HG02938 (cell line): ENCODE measurements around the gene FGD6.
"Not testable (repeated sequence)": the region's sequence is repeated elsewhere in the genome, so short reads cannot be mapped to it uniquely, and the experiment has no call there.

ENCODE experiments used
- ATAC-seq: cut with Tn5 transposase; IDR thresholded peaks from one replicate; pipeline ENCODE4 v1.9.1; 2021; ENCODE audit warnings: mild to moderate bottlenecking, moderate library complexity; ENCODE audit not compliant: unreplicated experiment

Gene FGD6

DNA sequence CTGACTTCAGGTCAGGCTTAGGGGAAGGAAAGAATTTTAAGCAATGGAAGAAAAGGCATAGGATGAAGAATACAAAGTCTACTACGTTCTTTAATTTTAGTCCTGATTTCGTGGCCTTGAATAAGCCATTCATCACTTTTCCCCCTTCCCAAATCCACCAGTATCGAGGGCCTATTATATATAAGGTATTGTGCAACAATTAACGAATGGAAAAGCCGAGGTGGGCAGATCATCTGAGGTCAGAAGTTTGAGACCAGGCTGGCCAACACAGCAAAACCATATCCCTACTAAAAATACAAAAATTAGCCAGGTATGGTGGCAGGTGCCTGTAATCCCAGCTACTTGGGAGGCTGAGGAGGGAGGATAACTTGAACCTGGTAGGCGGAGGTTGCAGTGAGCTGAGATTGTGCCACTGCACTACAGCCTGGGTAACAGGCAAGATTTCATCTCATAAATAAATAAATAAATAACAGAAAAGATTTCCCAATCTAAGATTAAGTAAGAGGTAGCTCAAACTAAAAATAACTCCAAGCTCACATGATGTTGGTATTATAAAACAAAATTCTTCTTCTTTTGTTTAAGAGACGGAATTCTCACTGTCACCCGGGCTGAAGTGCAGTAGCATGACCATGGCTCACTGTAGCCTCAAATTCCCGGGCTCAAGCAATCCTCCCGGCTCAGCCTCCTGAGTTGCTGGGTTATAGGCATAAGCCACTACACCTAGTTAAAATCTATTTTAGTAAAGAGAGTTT, 85.5 kb downstream of the FGD6 start:
- no peak for ATAC-seq

DNA sequence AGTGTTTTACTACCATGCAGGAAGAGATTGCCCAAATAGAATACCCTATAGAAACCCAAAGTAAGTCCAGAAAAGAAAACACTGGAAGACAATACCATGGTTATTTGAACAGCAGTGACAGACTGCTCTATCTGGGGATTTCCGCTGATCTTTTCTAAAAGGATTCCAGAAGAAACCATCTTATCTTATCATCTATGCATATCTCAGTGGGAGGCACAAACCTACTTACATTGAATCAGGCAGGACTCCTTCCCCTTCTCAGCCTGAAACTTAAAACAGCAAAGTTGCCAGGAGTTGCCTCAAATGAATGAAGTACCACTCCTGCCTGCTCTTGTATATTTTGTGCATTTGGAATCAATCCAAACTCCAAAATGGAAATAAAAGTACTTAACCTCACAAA, 87.2 kb downstream of the FGD6 start:
- no peak for ATAC-seq

DNA sequence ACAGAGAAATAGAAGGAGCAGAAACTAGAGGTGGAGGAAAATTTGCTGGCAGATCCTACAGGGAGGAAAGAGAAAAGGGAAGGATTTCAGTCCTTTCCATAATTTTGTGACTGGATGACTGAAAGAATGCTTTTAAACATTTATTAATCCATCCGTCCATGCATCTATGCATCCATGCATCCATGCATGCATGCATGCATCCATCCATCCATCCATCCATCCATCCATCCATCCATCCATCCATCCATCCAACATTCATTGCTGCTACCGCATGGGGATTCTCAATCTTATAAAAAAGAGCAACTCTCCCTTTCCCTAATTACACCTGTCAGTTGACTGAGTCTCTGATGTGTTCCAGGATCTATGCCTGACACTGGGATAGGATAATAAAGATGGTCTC, 88.2 kb downstream of the FGD6 start:
- no peak for ATAC-seq

DNA sequence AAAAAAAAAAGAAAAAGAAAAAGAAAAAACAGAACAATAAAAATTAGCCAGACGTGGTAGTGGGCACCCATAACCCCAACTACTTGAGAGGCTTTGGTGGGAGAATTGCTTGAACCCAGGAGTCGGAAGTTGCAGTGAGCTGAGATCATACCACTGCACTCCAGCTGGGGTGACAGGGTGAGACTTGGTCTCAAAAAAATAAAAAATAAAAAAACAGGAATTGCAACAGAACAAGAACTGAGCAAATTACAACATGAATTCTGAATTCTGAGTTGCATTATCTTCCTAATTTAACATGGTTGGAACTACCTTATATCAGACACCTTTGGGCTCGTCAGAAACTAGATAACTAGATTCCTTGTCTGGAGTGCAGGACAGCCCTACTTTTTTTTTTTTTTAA, 90.5 kb downstream of the FGD6 start:
- no peak for ATAC-seq

DNA sequence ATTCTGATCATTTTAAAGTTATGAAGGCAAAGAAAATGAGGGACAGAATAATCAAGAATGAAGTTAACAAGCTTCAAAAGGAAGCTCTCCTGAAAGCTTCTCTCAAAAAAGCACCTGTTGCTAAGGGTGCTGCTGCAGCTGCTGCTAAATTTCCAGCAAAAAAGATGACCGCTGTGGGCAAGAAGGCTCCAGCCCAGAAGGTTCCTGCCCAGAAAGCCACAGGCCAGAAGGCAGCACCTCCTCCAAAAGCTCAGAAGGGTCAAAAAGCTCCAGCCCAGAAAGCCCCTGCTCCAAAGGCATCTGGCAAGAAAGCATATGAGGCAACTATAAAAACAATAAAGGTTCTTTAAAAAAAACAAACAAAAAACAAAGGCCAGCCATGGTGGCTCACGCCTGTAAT, 91.2 kb downstream of the FGD6 start:
- no peak for ATAC-seq

DNA sequence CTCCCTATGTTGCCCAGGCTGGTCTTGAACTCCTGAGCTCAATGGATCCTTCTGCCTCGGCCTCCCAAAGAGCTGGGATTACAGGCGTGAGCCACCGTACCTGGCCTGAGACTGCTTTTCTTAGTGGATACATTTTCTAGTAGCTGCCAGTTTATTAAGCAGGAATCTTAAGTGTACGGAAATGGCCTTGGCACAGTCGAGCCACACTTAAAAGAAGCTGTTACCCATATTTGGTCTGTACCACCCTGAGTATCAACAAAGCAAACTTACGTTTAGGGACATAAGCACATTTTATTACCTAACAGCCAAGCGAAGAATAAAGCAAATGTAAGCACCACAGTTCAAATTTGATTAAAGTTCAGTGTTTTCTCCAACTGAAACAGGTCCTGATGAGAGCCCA, 93.2 kb downstream of the FGD6 start:
- ATAC-seq, result no peak

DNA sequence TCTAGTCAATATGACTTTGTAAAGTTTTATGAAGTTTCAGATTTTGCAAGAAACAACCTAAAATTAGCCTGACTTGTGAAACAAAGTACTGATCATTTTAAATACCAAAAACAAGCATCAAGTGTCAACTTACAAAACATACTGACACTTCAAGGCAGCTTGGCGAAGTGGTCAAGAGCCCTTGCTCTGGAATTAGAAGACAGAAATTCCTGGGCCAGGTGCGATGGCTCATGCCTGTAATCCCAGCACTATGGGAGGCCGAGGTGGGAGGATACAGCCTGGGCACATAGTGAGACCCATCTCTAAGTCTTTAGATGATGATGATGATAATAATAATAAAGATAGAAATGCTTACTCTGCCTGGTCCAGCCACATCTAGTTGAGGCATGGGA, 98.5 kb downstream of the FGD6 start:
- ATAC-seq, result no peak

DNA sequence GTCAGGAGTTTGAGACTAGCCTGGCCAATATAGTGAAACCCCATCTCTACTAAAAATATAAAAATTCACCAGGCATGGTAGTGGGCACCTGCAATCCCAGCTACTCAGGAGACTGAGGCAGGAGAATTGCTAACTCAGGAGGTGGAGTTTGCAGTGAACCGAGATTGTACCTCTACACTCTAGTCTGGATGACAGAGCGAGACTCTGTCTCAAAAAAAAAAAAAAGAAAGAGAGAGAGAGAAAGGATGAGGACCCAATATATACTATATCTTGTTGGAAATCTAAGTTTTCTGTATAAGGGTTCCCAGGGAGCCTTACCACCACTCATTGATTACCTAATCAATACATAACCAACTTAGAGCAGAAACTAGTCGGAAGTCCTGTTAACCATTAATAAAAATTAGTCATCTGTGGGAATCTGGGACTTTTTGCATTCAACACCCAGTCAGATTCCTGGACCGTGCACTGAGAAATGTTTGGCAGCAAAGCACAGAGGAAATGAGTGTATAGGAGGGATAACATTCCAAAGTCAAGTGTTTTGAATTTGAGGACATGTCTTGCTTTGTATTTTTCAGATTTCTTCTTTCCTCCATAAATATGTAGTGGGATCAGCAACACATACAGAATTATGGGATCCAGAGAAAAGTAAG, 99.0 kb downstream of the FGD6 start:
- ATAC-seq, result no peak

DNA sequence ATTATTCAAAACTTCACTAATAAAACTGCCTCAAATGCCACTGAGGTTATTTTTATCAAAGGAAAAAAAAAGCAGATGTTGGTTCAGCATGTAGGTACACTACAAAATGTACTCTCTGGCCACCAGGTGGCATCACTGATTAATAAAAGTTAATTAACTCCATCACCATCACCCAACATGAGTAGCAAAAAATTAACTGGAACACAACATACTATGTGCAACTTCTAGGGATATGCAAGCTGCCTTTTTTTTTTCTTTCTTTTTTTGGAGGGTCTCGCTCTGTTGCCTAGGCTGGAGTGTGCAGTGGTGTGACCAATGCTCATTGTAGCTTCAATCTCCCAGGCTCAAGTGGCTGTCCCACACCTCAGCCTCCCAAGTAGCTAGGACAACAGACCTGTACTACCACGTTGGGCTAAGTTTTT, 100.1 kb downstream of the FGD6 start:
- peak; percentile 65 for ATAC-seq

DNA sequence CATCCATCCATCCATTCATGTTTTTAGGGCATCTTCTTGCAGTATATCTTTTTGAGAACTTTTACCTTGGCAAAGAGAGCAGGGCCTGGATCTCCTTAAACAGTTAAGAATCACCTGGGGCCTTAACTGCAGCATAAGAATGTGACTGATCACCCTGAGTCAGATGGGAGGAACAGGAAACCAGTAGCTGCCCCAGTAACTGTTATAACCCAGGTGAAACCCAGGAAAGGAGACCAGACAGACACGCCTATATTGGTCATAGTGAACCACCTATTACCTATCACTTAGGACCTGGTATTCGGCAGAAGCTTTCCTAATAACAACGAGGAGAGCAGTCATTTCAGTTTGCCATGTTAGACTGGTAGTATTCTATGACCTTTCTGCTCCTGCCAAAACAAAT, 100.5 kb downstream of the FGD6 start:
- peak; percentile 46 for ATAC-seq

DNA sequence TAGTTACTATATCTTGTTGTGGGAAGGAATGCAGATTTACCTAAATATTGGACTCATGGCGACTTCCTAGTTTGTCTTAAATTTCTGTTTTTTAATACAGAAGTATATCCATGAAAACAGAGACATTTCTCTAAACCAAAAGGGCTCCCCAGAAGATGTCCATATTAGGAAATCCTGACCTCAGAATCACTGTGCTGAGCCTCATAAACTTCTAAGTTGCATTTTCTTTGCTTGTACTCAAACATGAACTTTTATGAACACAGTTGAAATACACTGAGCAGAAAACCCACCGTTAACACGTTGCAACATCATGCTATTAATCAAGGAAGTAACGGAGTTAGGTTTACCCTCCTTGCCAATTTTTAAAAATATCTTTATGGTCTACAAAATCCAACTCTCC, 100.9 kb downstream of the FGD6 start:
- no peak for ATAC-seq

DNA sequence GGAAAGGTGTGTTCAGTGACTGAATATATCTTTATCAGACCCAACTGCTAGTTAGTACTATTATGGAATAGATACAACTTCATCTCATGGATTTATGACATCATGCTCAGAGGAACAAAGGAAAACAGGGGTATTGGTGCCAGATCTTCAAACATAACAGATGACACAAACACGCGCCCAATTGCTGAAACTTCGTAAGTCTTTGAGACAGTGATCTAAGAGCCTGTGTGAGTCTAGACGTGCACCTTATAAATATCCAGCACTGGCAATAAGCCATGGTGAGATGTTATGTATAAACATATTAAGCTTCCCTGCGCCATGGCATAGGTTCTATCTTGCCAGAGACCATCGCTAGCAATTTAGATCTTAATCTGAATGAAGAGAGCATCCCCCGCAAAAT, 101.6 kb downstream of the FGD6 start:
- no peak for ATAC-seq

DNA sequence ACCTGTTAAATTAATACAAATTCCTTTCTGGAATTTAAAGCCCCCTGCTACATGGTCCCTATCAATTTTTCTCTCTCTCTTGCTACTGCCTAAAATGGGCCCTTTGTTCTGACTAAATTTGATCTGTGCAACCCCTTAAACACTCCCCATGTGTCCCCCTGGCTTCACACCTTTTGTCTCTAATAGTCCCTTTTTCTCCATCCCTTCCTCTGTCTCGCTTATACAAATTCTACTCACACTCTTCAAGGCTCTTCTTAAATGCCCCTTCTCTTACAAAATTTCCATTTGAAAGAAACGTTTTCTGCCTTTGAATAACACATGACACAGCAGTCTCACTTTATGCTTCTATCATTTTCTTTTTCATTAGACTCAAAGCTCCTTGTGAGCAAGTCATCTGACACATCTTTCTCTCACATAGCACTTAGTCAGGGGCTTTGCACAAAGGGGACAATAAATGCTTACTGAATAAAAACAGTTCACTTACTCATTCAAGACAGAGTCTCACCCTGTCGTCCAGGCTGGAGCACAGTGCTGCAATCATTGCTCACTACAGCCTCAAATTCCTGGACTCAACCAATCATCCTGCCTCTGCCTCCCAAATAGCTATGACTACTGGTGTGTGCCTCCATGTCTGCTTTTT, 102.4 kb downstream of the FGD6 start:
- no peak for ATAC-seq

DNA sequence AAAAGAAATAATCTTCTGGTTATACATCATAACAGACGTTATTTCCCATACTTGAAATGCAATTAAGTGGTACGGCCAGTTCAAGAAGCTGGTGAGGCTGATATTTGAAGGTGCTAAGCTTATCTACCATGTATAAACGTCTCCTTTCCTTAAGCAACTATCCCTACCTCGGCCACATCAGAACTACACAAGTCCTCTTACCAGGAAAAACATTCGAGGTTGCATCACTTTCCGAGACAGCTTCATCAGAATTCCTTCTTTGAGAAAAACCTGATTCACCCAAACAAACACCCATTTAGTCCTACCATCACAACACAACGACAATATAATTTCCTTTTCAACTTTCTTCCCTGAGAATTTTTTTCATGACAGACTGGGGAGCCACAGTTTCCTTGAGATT, 109.9 kb downstream of the FGD6 start:
- ATAC-seq, result no peak

DNA sequence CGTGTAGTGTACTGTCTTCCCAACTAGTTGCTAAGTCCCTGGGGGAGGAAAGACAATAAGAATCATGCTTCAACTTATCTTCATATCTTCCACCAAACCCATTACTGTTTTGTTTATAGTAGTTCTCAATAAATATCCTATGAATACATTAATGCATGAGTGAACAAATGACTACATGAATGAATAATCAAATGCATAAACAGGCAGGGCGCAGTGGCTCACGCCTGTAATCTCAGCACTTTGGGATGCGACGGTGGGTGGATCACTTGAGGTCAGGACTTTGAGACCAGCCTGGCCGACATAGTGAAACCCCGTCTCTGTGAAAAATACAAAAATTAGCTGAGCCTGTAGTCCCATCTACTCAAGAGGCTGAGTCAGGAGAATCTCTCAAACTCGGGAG, 111.7 kb downstream of the FGD6 start:
- ATAC-seq, result no peak

DNA sequence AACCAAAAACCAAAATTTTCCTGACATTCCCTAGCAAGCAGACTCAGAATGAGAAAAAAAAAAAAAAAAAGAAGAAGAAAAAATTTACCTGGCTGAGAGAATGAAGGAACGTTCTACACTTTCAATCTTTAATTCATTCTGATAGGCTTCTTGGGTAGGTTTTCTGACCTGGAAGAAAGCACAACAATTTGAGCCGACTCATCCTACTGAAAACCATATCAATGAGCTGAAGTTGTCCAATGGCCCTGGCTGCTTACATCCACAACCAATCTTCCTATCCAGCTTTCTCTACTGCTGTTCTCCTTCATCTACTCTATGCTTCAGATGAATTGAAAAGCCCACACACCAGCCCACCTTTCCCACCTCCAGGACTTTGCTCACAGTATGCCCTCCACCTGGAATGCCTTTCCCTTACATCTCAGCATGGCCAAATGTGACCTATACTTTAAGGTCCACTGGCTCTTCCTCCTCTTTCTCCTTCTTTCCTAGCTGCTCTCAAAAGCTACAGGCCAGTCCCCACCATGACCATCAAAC, 112.3 kb downstream of the FGD6 start:
- ATAC-seq, result no peak

DNA sequence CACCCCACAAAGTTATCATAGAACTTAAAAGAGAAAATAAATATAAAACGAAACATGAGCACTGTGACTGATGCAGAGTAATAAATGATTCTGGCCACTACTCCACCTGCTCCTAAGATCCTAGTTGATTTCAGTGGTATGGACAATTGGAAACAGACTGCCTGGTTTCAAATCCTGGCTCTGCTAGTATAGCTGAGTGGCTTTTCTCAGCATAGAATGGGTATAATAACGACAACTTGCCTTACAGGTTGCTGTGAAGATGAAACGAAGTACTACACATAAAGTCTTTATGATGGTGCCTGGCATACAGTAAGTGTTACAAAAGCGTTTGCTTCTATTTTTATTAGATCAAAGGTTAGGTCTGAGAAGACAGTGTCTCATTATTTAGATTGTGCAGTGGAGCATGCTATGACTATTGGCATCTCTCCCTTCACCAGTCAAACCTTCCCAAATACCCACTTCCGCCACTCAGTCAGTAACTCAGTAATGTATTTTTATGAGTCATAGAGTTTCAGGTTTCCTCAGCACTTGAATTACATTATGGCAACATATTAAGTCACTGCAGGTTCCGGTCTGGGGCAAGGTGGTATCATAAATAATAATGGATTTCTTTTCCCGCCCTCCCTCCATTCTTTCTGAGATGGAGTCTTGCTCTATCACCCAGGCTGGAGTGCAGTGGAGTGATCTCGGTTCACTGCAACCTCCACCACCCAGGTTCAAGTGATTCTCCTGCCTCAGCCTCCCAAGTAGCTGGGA, 114.2 kb downstream of the FGD6 start:
- ATAC-seq, result peak; percentile 97

DNA sequence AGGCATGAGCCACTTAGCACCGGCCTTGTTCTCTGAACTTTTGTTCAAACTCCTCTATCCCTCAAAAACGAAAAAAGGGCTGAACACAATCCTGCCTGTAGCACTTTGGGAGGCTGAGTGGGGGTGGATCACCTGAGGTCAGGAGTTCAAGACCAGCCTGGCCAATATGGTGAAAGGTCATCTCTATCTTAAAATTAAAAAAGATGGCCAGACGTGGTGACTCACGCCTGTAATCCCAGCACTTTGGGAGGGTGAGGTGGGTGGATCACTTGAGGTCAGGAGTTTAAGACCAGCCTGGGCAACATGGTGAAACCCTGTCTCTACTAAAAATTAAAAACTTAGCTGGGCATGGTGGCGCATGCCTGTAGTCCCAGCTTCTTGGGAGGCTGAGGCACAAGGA, 115.3 kb downstream of the FGD6 start:
- not testable (repeated sequence) for ATAC-seq

DNA sequence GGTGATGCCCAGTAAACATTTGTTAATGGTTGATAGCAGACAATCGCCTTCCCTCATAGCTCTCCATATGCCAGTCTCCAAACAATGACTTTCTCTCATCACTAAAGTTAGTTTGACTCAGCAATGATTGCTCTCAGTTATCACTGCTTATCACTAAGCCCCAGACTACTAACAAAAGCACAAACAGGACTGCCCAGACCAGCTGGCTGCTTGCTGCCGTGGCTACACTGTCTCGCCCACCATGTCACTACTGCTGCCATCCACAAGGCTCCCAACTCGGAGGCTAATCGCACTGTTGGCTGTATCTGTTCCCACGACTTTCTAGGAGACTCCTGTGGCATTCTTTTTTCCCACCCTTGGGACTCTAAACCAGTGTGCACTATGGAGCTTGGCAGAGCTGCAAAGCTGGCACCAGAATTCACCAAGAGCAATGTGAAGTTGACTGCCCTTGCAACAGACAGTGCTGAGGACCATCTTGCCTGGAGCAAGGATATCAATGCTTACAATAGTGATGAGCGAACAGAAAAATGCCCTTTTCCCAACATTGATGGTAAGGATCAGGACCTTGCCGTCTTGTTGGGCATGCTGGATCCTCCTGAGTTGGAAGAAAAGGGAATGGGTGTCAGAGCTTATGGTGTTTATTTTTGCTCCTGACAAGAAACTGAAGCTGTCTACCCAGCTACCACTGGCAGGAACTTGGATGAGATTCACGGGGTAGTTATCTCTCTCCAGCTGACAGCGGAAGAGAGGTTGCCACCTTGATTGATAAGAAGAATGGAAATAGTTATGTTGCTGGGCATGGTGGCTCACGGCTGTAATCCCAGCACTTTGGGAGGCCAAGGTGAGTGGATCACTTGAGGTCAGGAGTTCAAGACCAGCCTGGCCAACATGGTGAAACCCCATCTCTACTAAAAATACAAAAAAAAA, 116.7 kb downstream of the FGD6 start:
- no peak for ATAC-seq

DNA sequence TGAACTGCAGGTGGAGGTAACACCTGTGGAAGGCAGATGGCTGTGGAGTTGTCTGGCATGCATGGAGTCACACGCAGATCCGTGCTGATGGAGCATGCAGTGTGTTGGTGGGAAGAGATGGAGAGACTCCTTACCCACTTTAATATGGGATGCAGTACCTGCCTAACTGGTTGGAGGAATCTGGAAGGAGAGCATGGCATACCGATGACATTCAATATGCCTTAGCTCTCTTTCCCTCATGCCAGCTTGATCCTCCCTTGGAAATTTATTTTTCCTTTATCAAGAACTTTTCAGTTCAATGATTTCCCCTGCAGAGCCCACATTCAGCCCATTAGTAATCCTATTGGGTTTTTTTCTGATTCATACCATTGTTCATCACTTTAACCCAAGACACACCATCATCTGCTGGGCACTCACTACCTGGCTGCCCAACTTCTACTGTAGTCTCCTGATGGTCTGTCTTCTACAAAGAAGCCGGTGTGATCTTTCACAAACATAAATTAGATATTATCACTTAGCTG, 117.9 kb downstream of the FGD6 start:
- no peak for ATAC-seq
